C4-2B (cell line): Measurements from ENCODE around the gene PTMS.

Experiments
- ZFX ChIP-seq: fragments of 450-650 bp; IDR thresholded peaks from 2 replicates; pipeline ENCODE4 v1.6.1; 2017
- TF ChIP-seq, protein P1 (sequence below): fragments of 450-650 bp; conservative IDR thresholded peaks from 2 replicates; pipeline ENCODE4 v1.5.1; 2017; ENCODE audit warnings: mild to moderate bottlenecking

GRCh38 chr12:6763380-6763779 is 2.8 kb upstream of the PTMS start:
- TF ChIP-seq, protein P1, sequence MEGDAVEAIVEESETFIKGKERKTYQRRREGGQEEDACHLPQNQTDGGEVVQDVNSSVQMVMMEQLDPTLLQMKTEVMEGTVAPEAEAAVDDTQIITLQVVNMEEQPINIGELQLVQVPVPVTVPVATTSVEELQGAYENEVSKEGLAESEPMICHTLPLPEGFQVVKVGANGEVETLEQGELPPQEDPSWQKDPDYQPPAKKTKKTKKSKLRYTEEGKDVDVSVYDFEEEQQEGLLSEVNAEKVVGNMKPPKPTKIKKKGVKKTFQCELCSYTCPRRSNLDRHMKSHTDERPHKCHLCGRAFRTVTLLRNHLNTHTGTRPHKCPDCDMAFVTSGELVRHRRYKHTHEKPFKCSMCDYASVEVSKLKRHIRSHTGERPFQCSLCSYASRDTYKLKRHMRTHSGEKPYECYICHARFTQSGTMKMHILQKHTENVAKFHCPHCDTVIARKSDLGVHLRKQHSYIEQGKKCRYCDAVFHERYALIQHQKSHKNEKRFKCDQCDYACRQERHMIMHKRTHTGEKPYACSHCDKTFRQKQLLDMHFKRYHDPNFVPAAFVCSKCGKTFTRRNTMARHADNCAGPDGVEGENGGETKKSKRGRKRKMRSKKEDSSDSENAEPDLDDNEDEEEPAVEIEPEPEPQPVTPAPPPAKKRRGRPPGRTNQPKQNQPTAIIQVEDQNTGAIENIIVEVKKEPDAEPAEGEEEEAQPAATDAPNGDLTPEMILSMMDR = no peak
- TF ChIP-seq ZFX = no peak
